ENCODE measurements around the gene MS4A4A. TPM values are rescaled to one million over a fixed set of nuclear protein-coding genes. Genes with fewer than 3 reads are reported as not detected.

The MS4A4A gene
- total RNA-seq, 4 donors from 2014 or later, result 7.6 to 23.8 (median 12.0) TPM

GRCh38 chr11:60315871-60316270 is 35.4 kb downstream of the MS4A4A start:
- DNase-seq, result no peak
- no peaks in the 10 kb centered on the region for H3K4me1 ChIP-seq
- no peaks in the 10 kb centered on the region for H3K27me3 ChIP-seq
- no peak for TF ChIP-seq POLR2A (IDR thresholded peaks at IDR 0.05)
- TF ChIP-seq EP300 (IDR thresholded peaks at IDR 0.05; ENCODE audit: low read depth), result no peak
- TF ChIP-seq POLR2AphosphoS5 (IDR thresholded peaks at IDR 0.05), result no peak
- TF ChIP-seq CTCF (IDR thresholded peaks at IDR 0.05), result no peak
- H3K36me3 ChIP-seq, result no peaks in the 10 kb centered on the region
- in situ Hi-C loops (cut with MboI; ENCODE audit: low pct_ligation_motif_present in 1 of 4, low pct_unique_long_range_greater_than_20kb in 1 of 4, low sequenced_read_pairs in 3 of 4) (no loop called here), intact Hi-C loops (cut with DNase I; ENCODE audit: low total_unique reads) (no loop called here)
- no peak overlapping the region for H3K27ac ChIP-seq
- peaks cover 0 to 9% of the 10 kb centered on the region in 2 donors for H3K9me3 ChIP-seq
- H3K4me3 ChIP-seq, result no peak overlapping the region

GRCh38 chr11:60316317-60316716 is 35.9 kb downstream of the MS4A4A start:
- peaks cover 0 to 9% of the 10 kb centered on the region in 2 donors for H3K9me3 ChIP-seq
- 29 to 50% methylated on average over 2 of the region's 2 CpGs for WGBS, 2 donors (ENCODE audit: low coverage in 1 of 2)
- no peaks in the 10 kb centered on the region for H3K36me3 ChIP-seq
- H3K4me3 ChIP-seq, result no peak overlapping the region
- H3K4me1 ChIP-seq, result no peaks in the 10 kb centered on the region
- no peak for TF ChIP-seq EP300 (IDR thresholded peaks at IDR 0.05; ENCODE audit: low read depth)
- no peak for TF ChIP-seq POLR2A (IDR thresholded peaks at IDR 0.05)
- no peak for TF ChIP-seq CTCF (IDR thresholded peaks at IDR 0.05)
- TF ChIP-seq POLR2AphosphoS5 (IDR thresholded peaks at IDR 0.05), result no peak
- H3K27me3 ChIP-seq, result no peaks in the 10 kb centered on the region
- intact Hi-C loops (cut with DNase I; ENCODE audit: low total_unique reads), result no loop called here
- no peak overlapping the region for H3K27ac ChIP-seq
- DNase-seq, result no peak
- in situ Hi-C loops (cut with MboI; ENCODE audit: low pct_ligation_motif_present in 1 of 4, low pct_unique_long_range_greater_than_20kb in 1 of 4, low sequenced_read_pairs in 3 of 4), result no loop called here

GRCh38 chr11:60318726-60319125 is 38.3 kb downstream of the MS4A4A start:
- 61% methylated on average over 2 of the region's 2 CpGs; no CpG with 5 or more reads in 1 of the 2 donors for WGBS, 2 donors (ENCODE audit: low coverage in 1 of 2)
- in situ Hi-C loops (cut with MboI; ENCODE audit: low pct_ligation_motif_present in 1 of 4, low pct_unique_long_range_greater_than_20kb in 1 of 4, low sequenced_read_pairs in 3 of 4) (no loop called here), intact Hi-C loops (cut with DNase I; ENCODE audit: low total_unique reads) (no loop called here)
- no peak for DNase-seq
- no peaks in the 10 kb centered on the region for H3K4me1 ChIP-seq
- no peak overlapping the region for H3K4me3 ChIP-seq
- H3K27ac ChIP-seq, result no peak overlapping the region
- no peak for TF ChIP-seq CTCF (IDR thresholded peaks at IDR 0.05)
- TF ChIP-seq POLR2A (IDR thresholded peaks at IDR 0.05), result no peak
- no peak for TF ChIP-seq POLR2AphosphoS5 (IDR thresholded peaks at IDR 0.05)
- no peak for TF ChIP-seq EP300 (IDR thresholded peaks at IDR 0.05; ENCODE audit: low read depth)
- H3K27me3 ChIP-seq, result no peaks in the 10 kb centered on the region
- H3K36me3 ChIP-seq, result no peaks in the 10 kb centered on the region
- H3K9me3 ChIP-seq, result peaks cover 0 to 9% of the 10 kb centered on the region in 2 donors

GRCh38 chr11:60321051-60321450 is 40.6 kb downstream of the MS4A4A start:
- peaks cover 0 to 9% of the 10 kb centered on the region in 2 donors for H3K9me3 ChIP-seq
- H3K4me3 ChIP-seq, result no peak overlapping the region
- no peaks in the 10 kb centered on the region for H3K4me1 ChIP-seq
- DNase-seq, result no peak
- no peak overlapping the region for H3K27ac ChIP-seq
- intact Hi-C loops (cut with DNase I; ENCODE audit: low total_unique reads), result no loop called here
- TF ChIP-seq POLR2A (IDR thresholded peaks at IDR 0.05), result no peak
- TF ChIP-seq POLR2AphosphoS5 (IDR thresholded peaks at IDR 0.05), result no peak
- no peak for TF ChIP-seq CTCF (IDR thresholded peaks at IDR 0.05)
- TF ChIP-seq EP300 (IDR thresholded peaks at IDR 0.05; ENCODE audit: low read depth), result no peak
- H3K27me3 ChIP-seq, result no peaks in the 10 kb centered on the region
- H3K36me3 ChIP-seq, result no peaks in the 10 kb centered on the region
- in situ Hi-C loops (cut with MboI; ENCODE audit: low pct_ligation_motif_present in 1 of 4, low pct_unique_long_range_greater_than_20kb in 1 of 4, low sequenced_read_pairs in 3 of 4), result no loop called here

Data from transverse colon (tissue), 4 donors.